ENCODE data around the gene SYNPO. TPM values are rescaled to one million over a fixed set of nuclear protein-coding genes. Genes with fewer than 3 reads are reported as not detected.

The SYNPO gene
- total RNA-seq (7.7 TPM), polyA plus RNA-seq (ENCODE audit: insufficient read depth in 1 of 8, insufficient read length in 8 of 8, low replicate concordance in 1 of 8) (10 to 100 TPM; 23.9 to 32.1 (median 28.7) TPM)
- long read RNA-seq, donor 1, full-length matches to known transcripts: 2 of 9 reads
- long read RNA-seq, donor 1, partial matches to known transcripts: 0 of 9 reads
- long read RNA-seq, donor 1, other reads (novel, unspliced or antisense): 7 of 9 reads
- long read RNA-seq, donor 2: 0 reads
- long read RNA-seq, donor 3, full-length matches to known transcripts: 3 of 20 reads
- long read RNA-seq, donor 3, partial matches to known transcripts: 0 of 20 reads
- long read RNA-seq, donor 3, other reads (novel, unspliced or antisense): 17 of 20 reads
- long read RNA-seq, donor 4, full-length matches to known transcripts: 1 of 18 reads
- long read RNA-seq, donor 4, partial matches to known transcripts: 6 of 18 reads
- long read RNA-seq, donor 4, other reads (novel, unspliced or antisense): 11 of 18 reads
- long read RNA-seq, donor 5, full-length matches to known transcripts: 8 of 40 reads
- long read RNA-seq, donor 5, partial matches to known transcripts: 19 of 40 reads
- long read RNA-seq, donor 5, other reads (novel, unspliced or antisense): 13 of 40 reads
- long read RNA-seq, donor 6, full-length matches to known transcripts: 1 of 30 reads
- long read RNA-seq, donor 6, partial matches to known transcripts: 21 of 30 reads
- long read RNA-seq, donor 6, other reads (novel, unspliced or antisense): 8 of 30 reads
- long read RNA-seq, donor 7, full-length matches to known transcripts: 3 of 17 reads
- long read RNA-seq, donor 7, partial matches to known transcripts: 5 of 17 reads
- long read RNA-seq, donor 7, other reads (novel, unspliced or antisense): 9 of 17 reads
- long read RNA-seq, donor 8, full-length matches to known transcripts: 2 of 9 reads
- long read RNA-seq, donor 8, partial matches to known transcripts: 0 of 9 reads
- long read RNA-seq, donor 8, other reads (novel, unspliced or antisense): 7 of 9 reads
- long read RNA-seq, donor 9, full-length matches to known transcripts: 1 of 10 reads
- long read RNA-seq, donor 9, partial matches to known transcripts: 0 of 10 reads
- long read RNA-seq, donor 9, other reads (novel, unspliced or antisense): 9 of 10 reads
- long read RNA-seq, donor 10, full-length matches to known transcripts: 3 of 11 reads
- long read RNA-seq, donor 10, partial matches to known transcripts: 0 of 11 reads
- long read RNA-seq, donor 10, other reads (novel, unspliced or antisense): 8 of 11 reads
- long read RNA-seq, donor 11, full-length matches to known transcripts: 1 of 16 reads
- long read RNA-seq, donor 11, partial matches to known transcripts: 0 of 16 reads
- long read RNA-seq, donor 11, other reads (novel, unspliced or antisense): 15 of 16 reads

- 12% methylated on average over 11 of the region's 14 CpGs for WGBS (ENCODE audit: insufficient coverage)
- Histone ChIP-seq H3K27ac (ENCODE audit: low read length) (peak within 1 kb of the TSS; percentile 81), H3K9me3 (replicated peaks; ENCODE audit: control insufficient read depth, low read depth, low read length) (no peaks in the 10 kb centered on the region), H3K27me3 (ENCODE audit: control insufficient read depth, insufficient read depth, low read length) (no peaks in the 10 kb centered on the region), H3K36me3 (ENCODE audit: control insufficient read depth, insufficient read depth, low read length) (no peaks in the 10 kb centered on the region), H3K4me1 (ENCODE audit: control insufficient read depth, insufficient read depth, low read length) (peaks cover 80% of the 10 kb centered on the region), H3K4me3 (ENCODE audit: low read length) (no peak within 1 kb of the TSS)
- peak; percentile 93 for DNase-seq
Observed at GRCh38 chr5:150640311-150641005, at the start of gene SYNPO. TSS of gene SYNPO (plus strand) at chr5:150640660. CDS start at chr5:150648276, 7,616 bp downstream.

- H3K4me1 ChIP-seq (ENCODE audit: control insufficient read depth, insufficient read depth, low read length): peaks cover 77% of the 10 kb centered on the region
- no peaks in the 10 kb centered on the region for H3K27me3 ChIP-seq (ENCODE audit: control insufficient read depth, insufficient read depth, low read length)
- H3K9me3 ChIP-seq (replicated peaks; ENCODE audit: control insufficient read depth, low read depth, low read length): no peaks in the 10 kb centered on the region
- DNase-seq: peak; percentile 94
- no peaks in the 10 kb centered on the region for H3K36me3 ChIP-seq (ENCODE audit: control insufficient read depth, insufficient read depth, low read length)
- 11% methylated on average over 5 of the region's 12 CpGs for WGBS (ENCODE audit: insufficient coverage)
- H3K4me3 ChIP-seq (ENCODE audit: low read length): no peak overlapping the region
- H3K27ac ChIP-seq (ENCODE audit: low read length): peak overlapping the region; percentile 94
Observed at GRCh38 chr5:150590979-150591695, 49.3 kb upstream of the SYNPO start.

- H3K27ac ChIP-seq (ENCODE audit: low read length): no peak overlapping the region
- no peaks in the 10 kb centered on the region for H3K36me3 ChIP-seq (ENCODE audit: control insufficient read depth, insufficient read depth, low read length)
- WGBS (ENCODE audit: insufficient coverage): 81% methylated on average over 1 of the region's 4 CpGs
- H3K4me1 ChIP-seq (ENCODE audit: control insufficient read depth, insufficient read depth, low read length): peaks cover 82% of the 10 kb centered on the region
- H3K27me3 ChIP-seq (ENCODE audit: control insufficient read depth, insufficient read depth, low read length): no peaks in the 10 kb centered on the region
- H3K4me3 ChIP-seq (ENCODE audit: low read length): no peak overlapping the region
- no peaks in the 10 kb centered on the region for H3K9me3 ChIP-seq (replicated peaks; ENCODE audit: control insufficient read depth, low read depth, low read length)
- no peak for DNase-seq
Observed at GRCh38 chr5:150593593-150593992, 46.9 kb upstream of the SYNPO start.

GRCh38 chr5:150593996-150594395 is 46.5 kb upstream of the SYNPO start:
- Histone ChIP-seq H3K4me3 (ENCODE audit: low read length) (no peak overlapping the region), H3K36me3 (ENCODE audit: control insufficient read depth, insufficient read depth, low read length) (no peaks in the 10 kb centered on the region), H3K27ac (ENCODE audit: low read length) (no peak overlapping the region), H3K27me3 (ENCODE audit: control insufficient read depth, insufficient read depth, low read length) (no peaks in the 10 kb centered on the region), H3K4me1 (ENCODE audit: control insufficient read depth, insufficient read depth, low read length) (peaks cover 84% of the 10 kb centered on the region), H3K9me3 (replicated peaks; ENCODE audit: control insufficient read depth, low read depth, low read length) (no peaks in the 10 kb centered on the region)
- WGBS (ENCODE audit: insufficient coverage): 66% methylated on average over 7 of the region's 7 CpGs
- DNase-seq: no peak

- H3K4me3 ChIP-seq (ENCODE audit: low read length): no peak overlapping the region
- 40% methylated on average over 2 of the region's 12 CpGs for WGBS (ENCODE audit: insufficient coverage)
- H3K27me3 ChIP-seq (ENCODE audit: control insufficient read depth, insufficient read depth, low read length): no peaks in the 10 kb centered on the region
- DNase-seq: no peak
- H3K9me3 ChIP-seq (replicated peaks; ENCODE audit: control insufficient read depth, low read depth, low read length): no peaks in the 10 kb centered on the region
- peak overlapping the region; percentile 79 for H3K27ac ChIP-seq (ENCODE audit: low read length)
- peaks cover 84% of the 10 kb centered on the region for H3K4me1 ChIP-seq (ENCODE audit: control insufficient read depth, insufficient read depth, low read length)
- no peaks in the 10 kb centered on the region for H3K36me3 ChIP-seq (ENCODE audit: control insufficient read depth, insufficient read depth, low read length)
Observed at GRCh38 chr5:150595466-150596031, 44.9 kb upstream of the SYNPO start.

- H3K36me3 ChIP-seq (ENCODE audit: control insufficient read depth, insufficient read depth, low read length): no peaks in the 10 kb centered on the region
- WGBS (ENCODE audit: insufficient coverage): 38% methylated on average over 2 of the region's 9 CpGs
- H3K4me3 ChIP-seq (ENCODE audit: low read length): no peak overlapping the region
- peaks cover 82% of the 10 kb centered on the region for H3K4me1 ChIP-seq (ENCODE audit: control insufficient read depth, insufficient read depth, low read length)
- no peaks in the 10 kb centered on the region for H3K9me3 ChIP-seq (replicated peaks; ENCODE audit: control insufficient read depth, low read depth, low read length)
- no peak for DNase-seq
- no peaks in the 10 kb centered on the region for H3K27me3 ChIP-seq (ENCODE audit: control insufficient read depth, insufficient read depth, low read length)
- peak overlapping the region; percentile 79 for H3K27ac ChIP-seq (ENCODE audit: low read length)
Observed at GRCh38 chr5:150596313-150596712, 44.1 kb upstream of the SYNPO start.

GRCh38 chr5:150596826-150597225 is 43.6 kb upstream of the SYNPO start:
- Histone ChIP-seq H3K4me3 (ENCODE audit: low read length) (no peak overlapping the region), H3K27ac (ENCODE audit: low read length) (no peak overlapping the region), H3K9me3 (replicated peaks; ENCODE audit: control insufficient read depth, low read depth, low read length) (no peaks in the 10 kb centered on the region), H3K36me3 (ENCODE audit: control insufficient read depth, insufficient read depth, low read length) (no peaks in the 10 kb centered on the region), H3K27me3 (ENCODE audit: control insufficient read depth, insufficient read depth, low read length) (no peaks in the 10 kb centered on the region), H3K4me1 (ENCODE audit: control insufficient read depth, insufficient read depth, low read length) (peaks cover 83% of the 10 kb centered on the region)
- no peak for DNase-seq
- no CpG with 5 or more reads among the region's 3 CpGs for WGBS (ENCODE audit: insufficient coverage)

GRCh38 chr5:150598006-150598405 is 42.5 kb upstream of the SYNPO start:
- peak overlapping the region; percentile 44 for H3K27ac ChIP-seq (ENCODE audit: low read length)
- peaks cover 75% of the 10 kb centered on the region for H3K4me1 ChIP-seq (ENCODE audit: control insufficient read depth, insufficient read depth, low read length)

More at GRCh38 chr5:150598006-150598405, 42.5 kb upstream of the SYNPO start:
- DNase-seq: no peak
- 63% methylated on average over 7 of the region's 10 CpGs for WGBS (ENCODE audit: insufficient coverage)
- Histone ChIP-seq H3K27me3 (ENCODE audit: control insufficient read depth, insufficient read depth, low read length) (no peaks in the 10 kb centered on the region), H3K9me3 (replicated peaks; ENCODE audit: control insufficient read depth, low read depth, low read length) (no peaks in the 10 kb centered on the region), H3K4me3 (ENCODE audit: low read length) (no peak overlapping the region), H3K36me3 (ENCODE audit: control insufficient read depth, insufficient read depth, low read length) (no peaks in the 10 kb centered on the region)

Data from muscle of leg (tissue), 16 donors.